GM12878 (cell line): ENCODE results near the gene SCYL1. TPM values are rescaled to one million over a fixed set of nuclear protein-coding genes. Genes with fewer than 3 reads are reported as not detected.

Experiments
- ATAC-seq: fragments of 200-7000 bp; cut with Tn5 transposase; 3 replicates; pipeline ENCODE4 v1.9.1; 2020; ENCODE audit warnings: mild to moderate bottlenecking, moderate library complexity
- BruUV-seq: library from RNA; stranded (reverse); fragments of 400-500 nt; replicated peaks from 2 replicates; lab custom pipeline; 2021; lab: Mats Ljungman, UMichigan
- CTCF ChIA-PET: fragments of 300-600 bp; sonication (Branson Sonifier 250); formaldehyde crosslinking; extraction: SDS; loops from one replicate; lab custom pipeline; 2021; ENCODE audit warnings: inconsistent platforms; lab: Yijun Ruan, JAX
- POLR2A ChIA-PET: fragments of 350-600 bp; formaldehyde crosslinking; extraction: SDS; loops from one replicate; lab custom pipeline; 2021; ENCODE audit warnings: inconsistent platforms; lab: Charles Lee
- RAD21 ChIA-PET: fragments of 300-600 bp; sonication (Branson Sonifier 250); formaldehyde crosslinking; loops from one replicate; lab custom pipeline; 2023; ENCODE audit warnings: antibody characterized with exemption; ENCODE audit not compliant: unreplicated experiment; lab: Charles Lee
- SMC1A ChIA-PET: fragments of 300-600 bp; sonication (Branson Sonifier 250); formaldehyde crosslinking; loops from one replicate; lab custom pipeline; 2023; ENCODE audit not compliant: unreplicated experiment, uncharacterized antibody; lab: Charles Lee
- DNase-seq: peaks from one replicate; pipeline ENCODE4 v3.0.0-alpha.2; 2011; ENCODE audit warnings: low read depth, low spot score
- FAIRE-seq: peaks from 3 replicates; lab custom pipeline; 2011; peaks lifted over from hg19 to GRCh38; lab: Jason Lieb, UNC
- H2AFZ ChIP-seq: 2 replicates; pipeline ENCODE4 v1.6.0; 2011; ENCODE audit warnings: low read depth, low read length, control low read depth; ENCODE audit not compliant: control insufficient read depth
- H3K27ac ChIP-seq: 2 replicates; pipeline ENCODE4 v1.5.1; 2011; ENCODE audit warnings: control low read depth; ENCODE audit not compliant: control insufficient read depth, insufficient read depth
- H3K27me3 ChIP-seq, 2 experiments: replicated peaks in 1 of 2; 2 replicates each; pipeline versions ENCODE4 v1.6.0 to v1.6.1; 2011; ENCODE audit warnings: low read length in 1 of 2; ENCODE audit not compliant: control insufficient read depth in 2 of 2, insufficient read depth in 2 of 2
- H3K36me3 ChIP-seq, 2 experiments: 2 replicates each; pipeline ENCODE4 v1.5.1; 2011; ENCODE audit warnings: low read length in 1 of 2; ENCODE audit not compliant: control insufficient read depth in 2 of 2, insufficient read depth in 2 of 2
- H3K4me1 ChIP-seq: 2 replicates; pipeline ENCODE4 v1.6.1; 2011; ENCODE audit warnings: mild to moderate bottlenecking, low read length, moderate library complexity, mixed read lengths; ENCODE audit not compliant: control insufficient read depth, insufficient read depth
- H3K4me2 ChIP-seq: 2 replicates; pipeline ENCODE4 v1.6.0; 2011; ENCODE audit warnings: control low read depth; ENCODE audit not compliant: control insufficient read depth, insufficient read depth
- H3K4me3 ChIP-seq: fragments of 200-600 bp; sonication (generic); 2 replicates; pipeline ENCODE4 v1.5.1; 2016
- H3K79me2 ChIP-seq: 2 replicates; pipeline ENCODE4 v1.6.0; 2011; ENCODE audit warnings: low read length; ENCODE audit not compliant: control insufficient read depth, insufficient read depth
- H3K9ac ChIP-seq: 2 replicates; pipeline ENCODE4 v1.8.0; 2011; ENCODE audit warnings: low read length, control low read depth, mixed read lengths; ENCODE audit not compliant: control insufficient read depth, insufficient read depth
- H3K9me3 ChIP-seq: replicated peaks from 3 replicates; pipeline ENCODE4 v1.5.1; 2011; ENCODE audit warnings: mild to moderate bottlenecking, low read length; ENCODE audit not compliant: control insufficient read depth, insufficient read depth
- H4K20me1 ChIP-seq: 2 replicates; pipeline ENCODE4 v1.6.0; 2011; ENCODE audit not compliant: control insufficient read depth, insufficient read depth
- CHD1 ChIP-seq: IDR thresholded peaks from 2 replicates; pipeline ENCODE4 v1.6.1; 2012; ENCODE audit warnings: low read depth, low read length, improper control_type of control experiment
- CREM ChIP-seq: IDR thresholded peaks from 2 replicates; pipeline ENCODE4 v1.6.1; 2014; ENCODE audit warnings: antibody characterized with exemption, low read depth
- NBN ChIP-seq: fragments of 450-650 bp; IDR thresholded peaks from 2 replicates; pipeline ENCODE4 v1.6.1; 2016
- NFIC ChIP-seq: IDR thresholded peaks from 2 replicates; pipeline ENCODE4 v1.6.1; 2012; ENCODE audit warnings: low read depth, mild to moderate bottlenecking, inconsistent platforms, low read length, moderate library complexity
- NFYA ChIP-seq: IDR thresholded peaks from 2 replicates; pipeline ENCODE4 v1.6.1; 2011; ENCODE audit warnings: low read depth, mild to moderate bottlenecking, low read length, improper control_type of control experiment, borderline replicate concordance
- PAX5 ChIP-seq: IDR thresholded peaks from 2 replicates; pipeline ENCODE4 v1.6.1; 2011; ENCODE audit warnings: low read depth, low read length, borderline replicate concordance
- POU2F2 ChIP-seq: IDR thresholded peaks from 3 replicates; pipeline ENCODE4 v1.6.1; 2011; ENCODE audit warnings: low read depth, mild to moderate bottlenecking, low read length, borderline replicate concordance
- RB1 ChIP-seq: fragments of 450-650 bp; formaldehyde crosslinking; IDR thresholded peaks from 2 replicates; pipeline ENCODE4 v1.6.1; 2017; ENCODE audit warnings: mild to moderate bottlenecking, borderline replicate concordance
- SIX5 ChIP-seq: IDR thresholded peaks from 2 replicates; pipeline ENCODE4 v1.6.1; 2011; ENCODE audit warnings: mild to moderate bottlenecking, low read depth, low read length, moderate library complexity; ENCODE audit not compliant: severe bottlenecking
- SMARCA5 ChIP-seq: fragments of 450-650 bp; IDR thresholded peaks from 2 replicates; pipeline ENCODE4 v1.6.1; 2017; ENCODE audit warnings: mild to moderate bottlenecking
- SPI1 ChIP-seq: IDR thresholded peaks from 2 replicates; pipeline ENCODE4 v1.6.1; 2011; ENCODE audit warnings: low read depth, mild to moderate bottlenecking, low read length, moderate library complexity, borderline replicate concordance; ENCODE audit not compliant: insufficient read depth
- WGBS: methylation state at CpG from one replicate; pipeline ENCODE4 v1.1.6; 2016; ENCODE audit warnings: low lambda C conversion rate; ENCODE audit not compliant: insufficient replicate concordance, insufficient coverage; ENCODE audit errors: missing lambda C conversion rate; 5-methylcytosine and 5-hydroxymethylcytosine counted together
- in situ Hi-C: fragments of 300-500 bp; cut with MboI; formaldehyde crosslinking; loops from 9 replicates; pipeline ENCODE4 v1.14.3; 2018; ENCODE audit warnings: mixed read lengths
- intact Hi-C: fragments of 100-400 bp; cut with micrococcal nuclease; formaldehyde crosslinking; loops from one replicate; pipeline ENCODE4 v1.14.2; 2022; ENCODE audit not compliant: unreplicated experiment
- polyA plus RNA-seq, 11 experiments: library from polyadenylated mRNA; depleted of rRNA in 4 of 11; unstranded in 6 of 11; stranded (reverse) in 5 of 11; fragments of >200 nt; fragmentation: Nextera tagmentation in 4 of 11; fragmentation: Illumina TruSeq in 1 of 11; extraction: Ambion mirVana in 4 of 11; extraction: Trizol in 1 of 11; gene quantifications; 1 replicate in 1 of 11; 2 replicates in 10 of 11; pipeline versions ENCODE4 v1.2.1 to v1.2.3, GENCODE V29; 2011 to 2016; ENCODE audit warnings: inconsistent platforms in 2 of 11, missing spikeins in 2 of 11, low read depth in 1 of 11
- total RNA-seq, 4 experiments: library from RNA; depleted of rRNA in 3 of 4; stranded (reverse); fragments of >200 nt in 3 of 4; fragmentation: Illumina TruSeq in 1 of 4; extraction: Trizol in 1 of 4; gene quantifications; 2 replicates each; pipeline versions ENCODE4 v1.2.1 to v1.2.3, GENCODE V29; 2013 to 2021
- TF ChIP-seq, protein P1 (sequence below): IDR thresholded peaks from 2 replicates; pipeline ENCODE4 v1.6.1; 2012; ENCODE audit warnings: low read length, inconsistent platforms
- TF ChIP-seq, protein P2 (sequence below): fragments of 450-650 bp; IDR thresholded peaks from 2 replicates; pipeline ENCODE4 v1.6.1; 2014; ENCODE audit warnings: mild to moderate bottlenecking
- TF ChIP-seq, protein P3 (sequence below): IDR thresholded peaks from 2 replicates; pipeline ENCODE4 v1.6.1; 2011; ENCODE audit warnings: low read depth, low read length, improper control_type of control experiment, borderline replicate concordance
- TF ChIP-seq, protein P4 (sequence below): IDR thresholded peaks from 2 replicates; pipeline ENCODE4 v1.6.1; 2012; ENCODE audit warnings: low read depth, low read length, improper control_type of control experiment

SCYL1 gene
- total and polyA plus RNA-seq, 10 of the 15 experiments (the other 5 are each of a cell fraction or from before 2014, with no cell fraction given) = 0.80 to 82.7 (median 51.2) TPM

DNA sequence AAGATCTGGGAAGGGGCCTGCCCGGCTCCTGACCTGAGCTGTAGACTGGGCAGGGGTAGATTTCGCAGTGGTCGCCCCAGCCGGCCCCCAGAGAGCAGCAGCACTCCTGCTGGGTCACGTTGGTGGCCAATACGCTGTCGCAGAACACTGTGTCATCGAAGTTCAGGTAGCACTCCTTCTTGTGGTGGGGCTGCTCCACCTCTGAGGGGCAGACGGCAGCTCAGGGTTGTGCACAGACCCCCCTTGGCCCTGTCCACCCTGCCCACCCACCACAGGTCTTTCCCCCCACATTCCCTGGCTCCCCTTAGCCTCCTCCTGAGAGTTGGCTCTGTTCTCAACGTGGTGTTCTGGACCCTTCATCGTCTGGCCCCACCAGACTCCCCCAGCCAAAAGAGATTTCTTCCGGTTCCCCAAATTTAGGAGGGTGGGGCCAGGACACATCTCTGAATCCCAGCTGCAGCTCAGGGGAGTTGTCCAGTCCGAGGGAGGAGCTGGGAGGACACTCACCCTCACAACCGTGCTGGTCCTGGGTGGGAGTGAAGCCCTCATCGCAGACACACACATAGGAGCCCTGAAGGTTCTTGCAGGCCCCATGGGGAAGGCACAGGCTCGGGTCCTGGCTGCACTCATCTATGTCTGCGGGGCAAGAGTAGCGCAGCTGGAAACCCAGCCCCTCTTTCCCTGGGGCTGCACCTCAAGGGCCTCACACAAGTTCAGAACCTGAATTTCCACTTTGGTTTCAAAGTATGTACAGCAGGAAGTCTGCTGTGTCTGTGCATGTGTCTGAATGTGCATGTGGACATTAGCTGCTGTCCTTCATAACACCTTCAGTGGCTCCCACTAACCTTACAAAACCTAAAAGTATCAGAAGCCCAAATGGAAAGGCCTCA lies 16.5 kb downstream of the SCYL1 start (continued):
- TF ChIP-seq, protein P1, sequence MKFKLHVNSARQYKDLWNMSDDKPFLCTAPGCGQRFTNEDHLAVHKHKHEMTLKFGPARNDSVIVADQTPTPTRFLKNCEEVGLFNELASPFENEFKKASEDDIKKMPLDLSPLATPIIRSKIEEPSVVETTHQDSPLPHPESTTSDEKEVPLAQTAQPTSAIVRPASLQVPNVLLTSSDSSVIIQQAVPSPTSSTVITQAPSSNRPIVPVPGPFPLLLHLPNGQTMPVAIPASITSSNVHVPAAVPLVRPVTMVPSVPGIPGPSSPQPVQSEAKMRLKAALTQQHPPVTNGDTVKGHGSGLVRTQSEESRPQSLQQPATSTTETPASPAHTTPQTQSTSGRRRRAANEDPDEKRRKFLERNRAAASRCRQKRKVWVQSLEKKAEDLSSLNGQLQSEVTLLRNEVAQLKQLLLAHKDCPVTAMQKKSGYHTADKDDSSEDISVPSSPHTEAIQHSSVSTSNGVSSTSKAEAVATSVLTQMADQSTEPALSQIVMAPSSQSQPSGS = no peak
- TF ChIP-seq, protein P2, sequence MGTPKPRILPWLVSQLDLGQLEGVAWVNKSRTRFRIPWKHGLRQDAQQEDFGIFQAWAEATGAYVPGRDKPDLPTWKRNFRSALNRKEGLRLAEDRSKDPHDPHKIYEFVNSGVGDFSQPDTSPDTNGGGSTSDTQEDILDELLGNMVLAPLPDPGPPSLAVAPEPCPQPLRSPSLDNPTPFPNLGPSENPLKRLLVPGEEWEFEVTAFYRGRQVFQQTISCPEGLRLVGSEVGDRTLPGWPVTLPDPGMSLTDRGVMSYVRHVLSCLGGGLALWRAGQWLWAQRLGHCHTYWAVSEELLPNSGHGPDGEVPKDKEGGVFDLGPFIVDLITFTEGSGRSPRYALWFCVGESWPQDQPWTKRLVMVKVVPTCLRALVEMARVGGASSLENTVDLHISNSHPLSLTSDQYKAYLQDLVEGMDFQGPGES = no peak
- TF ChIP-seq, protein P3, sequence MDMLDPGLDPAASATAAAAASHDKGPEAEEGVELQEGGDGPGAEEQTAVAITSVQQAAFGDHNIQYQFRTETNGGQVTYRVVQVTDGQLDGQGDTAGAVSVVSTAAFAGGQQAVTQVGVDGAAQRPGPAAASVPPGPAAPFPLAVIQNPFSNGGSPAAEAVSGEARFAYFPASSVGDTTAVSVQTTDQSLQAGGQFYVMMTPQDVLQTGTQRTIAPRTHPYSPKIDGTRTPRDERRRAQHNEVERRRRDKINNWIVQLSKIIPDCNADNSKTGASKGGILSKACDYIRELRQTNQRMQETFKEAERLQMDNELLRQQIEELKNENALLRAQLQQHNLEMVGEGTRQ = no peak
- TF ChIP-seq, all 136 proteins: peak for 4

DNA sequence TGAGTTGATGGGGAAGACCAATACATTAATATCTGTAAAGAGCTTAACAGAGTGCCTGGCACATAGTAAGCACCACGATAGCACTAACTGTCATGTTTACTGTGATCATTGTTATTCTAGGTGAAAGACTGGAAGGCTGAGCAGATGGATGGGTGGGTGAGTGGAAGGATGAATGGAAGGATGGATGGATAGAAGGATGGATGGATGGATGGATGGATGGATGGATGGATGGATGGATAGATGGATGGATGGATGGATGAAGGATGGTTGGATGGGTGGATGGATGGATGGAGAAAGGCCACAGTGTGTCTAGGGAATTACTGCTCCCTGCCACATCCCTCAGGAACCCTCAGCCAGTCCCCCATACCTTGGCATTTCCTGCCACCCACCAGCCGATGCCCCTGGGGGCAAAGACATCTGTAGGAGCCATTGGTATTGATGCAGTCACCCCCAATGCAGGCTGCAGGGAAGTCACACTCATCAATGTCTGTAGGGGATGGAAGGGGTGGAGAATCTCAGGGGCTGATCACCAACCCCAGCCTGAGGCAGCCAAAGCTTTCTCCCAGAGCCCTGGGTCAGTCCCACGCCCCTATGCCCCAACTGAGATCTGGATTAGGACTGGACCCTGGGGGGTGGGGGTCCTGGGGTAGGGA lies 18.0 kb downstream of the SCYL1 start:
- intact Hi-C loops (no loop called here), in situ Hi-C loops (no loop called here)
- ChIA-PET CTCF (interaction anchor here (0.6 to 4.2 kb wide), 7 partner anchors 8 to 110 kb away, joined by 3 to 89 read pairs (median 29); partner anchors contain the start of genes EHBP1L1, FAM89B, KCNK7 and ZNRD2), RAD21 (interaction anchor here (3.0 to 4.1 kb wide), 3 partner anchors 28 to 51 kb away, joined by 18 to 58 read pairs (median 57); partner anchors contain the start of genes FAM89B and ZNRD2), SMC1A (interaction anchor here (1.6 to 4.1 kb wide), 5 partner anchors 24 to 71 kb away, joined by 7 to 48 read pairs (median 21); partner anchors contain the start of genes FAM89B, MAP3K11, PCNX3 and ZNRD2), POLR2A (interaction anchor here (0.7 to 3.7 kb wide), 3 partner anchors 29 to 340 kb away, joined by 3 to 34 read pairs (median 6); partner anchors contain the start of genes FAM89B and ZNRD2)
- BruUV-seq = no TSS peak
- H3K4me1 ChIP-seq = peaks cover 20% of the 10 kb centered on the region
- DNase-seq (no peak), ATAC-seq (no peak), FAIRE-seq (no peak)
- no peak overlapping the region for H3K27ac ChIP-seq
- peaks cover 0 to 3% of the 10 kb centered on the region in 2 experiments; a peak in 2 of 4 replicates for H3K36me3 ChIP-seq
- no peak overlapping the region for H3K9ac ChIP-seq
- no peaks in the 10 kb centered on the region for H3K79me2 ChIP-seq
- H2AFZ ChIP-seq = no peak overlapping the region
- H4K20me1 ChIP-seq = no peaks in the 10 kb centered on the region
- no peak overlapping the region for H3K4me2 ChIP-seq
- 64% methylated on average over 3 of the region's 3 CpGs for WGBS
- H3K4me3 ChIP-seq = no peak overlapping the region
- no peaks in the 10 kb centered on the region for H3K9me3 ChIP-seq
- H3K27me3 ChIP-seq = no peaks in the 10 kb centered on the region
- no peak for TF ChIP-seq RB1
- TF ChIP-seq SMARCA5 = no peak
- TF ChIP-seq NBN = no peak
- TF ChIP-seq NFIC = no peak
- TF ChIP-seq POU2F2 = no peak
- no peak for TF ChIP-seq NFYA
- no peak for TF ChIP-seq PAX5
- no peak for TF ChIP-seq CHD1
- no peak for TF ChIP-seq SIX5
- no peak for TF ChIP-seq CREM
- TF ChIP-seq, protein P4, sequence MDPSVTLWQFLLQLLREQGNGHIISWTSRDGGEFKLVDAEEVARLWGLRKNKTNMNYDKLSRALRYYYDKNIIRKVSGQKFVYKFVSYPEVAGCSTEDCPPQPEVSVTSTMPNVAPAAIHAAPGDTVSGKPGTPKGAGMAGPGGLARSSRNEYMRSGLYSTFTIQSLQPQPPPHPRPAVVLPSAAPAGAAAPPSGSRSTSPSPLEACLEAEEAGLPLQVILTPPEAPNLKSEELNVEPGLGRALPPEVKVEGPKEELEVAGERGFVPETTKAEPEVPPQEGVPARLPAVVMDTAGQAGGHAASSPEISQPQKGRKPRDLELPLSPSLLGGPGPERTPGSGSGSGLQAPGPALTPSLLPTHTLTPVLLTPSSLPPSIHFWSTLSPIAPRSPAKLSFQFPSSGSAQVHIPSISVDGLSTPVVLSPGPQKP = no peak
- no peak for TF ChIP-seq SPI1
